B cell (primary cell): Measurements from ENCODE around the gene PALD1.

Experiments used
- EZH2 ChIP-seq: IDR thresholded peaks from 2 replicates; pipeline ENCODE4 v1.6.1; 2012; ENCODE audit warnings: borderline replicate concordance, low read depth, mild to moderate bottlenecking, moderate library complexity, low read length; ENCODE audit not compliant: insufficient read depth, poor library complexity, severe bottlenecking
- TF ChIP-seq, protein P1 (sequence below): fragments of 200-600 bp; IDR thresholded peaks from one replicate; pipeline ENCODE4 v1.8.0; 2022; ENCODE audit warnings: antibody characterized with exemption, mild to moderate bottlenecking

DNA sequence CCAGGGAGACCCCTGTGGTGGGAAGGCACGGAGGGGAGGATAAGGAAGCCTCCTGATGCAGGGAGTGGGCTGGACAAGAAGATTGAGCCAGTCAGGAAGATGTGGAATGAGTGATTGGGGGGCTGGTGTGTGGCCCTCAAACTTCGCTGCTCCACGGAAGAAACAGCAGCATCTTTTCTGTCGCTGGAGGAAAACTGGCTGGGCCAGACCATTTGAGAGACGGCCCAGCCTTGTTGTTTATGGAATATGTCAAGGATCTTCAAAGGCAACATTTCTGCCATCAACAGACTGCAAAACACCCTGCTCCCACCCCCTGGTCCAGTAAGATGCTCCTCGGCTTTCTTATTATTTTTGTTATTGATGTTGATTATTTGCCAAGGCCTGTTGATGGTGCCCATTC lies 29.4 kb downstream of the PALD1 start:
- TF ChIP-seq, protein P1, sequence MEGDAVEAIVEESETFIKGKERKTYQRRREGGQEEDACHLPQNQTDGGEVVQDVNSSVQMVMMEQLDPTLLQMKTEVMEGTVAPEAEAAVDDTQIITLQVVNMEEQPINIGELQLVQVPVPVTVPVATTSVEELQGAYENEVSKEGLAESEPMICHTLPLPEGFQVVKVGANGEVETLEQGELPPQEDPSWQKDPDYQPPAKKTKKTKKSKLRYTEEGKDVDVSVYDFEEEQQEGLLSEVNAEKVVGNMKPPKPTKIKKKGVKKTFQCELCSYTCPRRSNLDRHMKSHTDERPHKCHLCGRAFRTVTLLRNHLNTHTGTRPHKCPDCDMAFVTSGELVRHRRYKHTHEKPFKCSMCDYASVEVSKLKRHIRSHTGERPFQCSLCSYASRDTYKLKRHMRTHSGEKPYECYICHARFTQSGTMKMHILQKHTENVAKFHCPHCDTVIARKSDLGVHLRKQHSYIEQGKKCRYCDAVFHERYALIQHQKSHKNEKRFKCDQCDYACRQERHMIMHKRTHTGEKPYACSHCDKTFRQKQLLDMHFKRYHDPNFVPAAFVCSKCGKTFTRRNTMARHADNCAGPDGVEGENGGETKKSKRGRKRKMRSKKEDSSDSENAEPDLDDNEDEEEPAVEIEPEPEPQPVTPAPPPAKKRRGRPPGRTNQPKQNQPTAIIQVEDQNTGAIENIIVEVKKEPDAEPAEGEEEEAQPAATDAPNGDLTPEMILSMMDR: no peak
- no peak for TF ChIP-seq EZH2
